NCI-H748 (cell line): ENCODE results near the gene ADAMTS2.

ENCODE experiments used
- DNase-seq: peaks from one replicate; lab custom pipeline; 2025; ENCODE audit not compliant: unreplicated experiment; lab: John Stamatoyannopoulos, UW

ADAMTS2 gene

GRCh38 chr5:179268966-179269693, 76.1 kb downstream of the ADAMTS2 start:
- DNase-seq = no peak

- no peak for DNase-seq
Observed at GRCh38 chr5:179268399-179268952, 76.8 kb downstream of the ADAMTS2 start.

- DNase-seq = no peak
Observed at GRCh38 chr5:179267671-179268083, 77.6 kb downstream of the ADAMTS2 start.

- DNase-seq = no peak
Observed at GRCh38 chr5:179267071-179267670, 78.1 kb downstream of the ADAMTS2 start.

GRCh38 chr5:179266291-179267070, 78.8 kb downstream of the ADAMTS2 start:
- DNase-seq = no peak

- no peak for DNase-seq
Observed at GRCh38 chr5:179265514-179266290, 79.6 kb downstream of the ADAMTS2 start.

DNA sequence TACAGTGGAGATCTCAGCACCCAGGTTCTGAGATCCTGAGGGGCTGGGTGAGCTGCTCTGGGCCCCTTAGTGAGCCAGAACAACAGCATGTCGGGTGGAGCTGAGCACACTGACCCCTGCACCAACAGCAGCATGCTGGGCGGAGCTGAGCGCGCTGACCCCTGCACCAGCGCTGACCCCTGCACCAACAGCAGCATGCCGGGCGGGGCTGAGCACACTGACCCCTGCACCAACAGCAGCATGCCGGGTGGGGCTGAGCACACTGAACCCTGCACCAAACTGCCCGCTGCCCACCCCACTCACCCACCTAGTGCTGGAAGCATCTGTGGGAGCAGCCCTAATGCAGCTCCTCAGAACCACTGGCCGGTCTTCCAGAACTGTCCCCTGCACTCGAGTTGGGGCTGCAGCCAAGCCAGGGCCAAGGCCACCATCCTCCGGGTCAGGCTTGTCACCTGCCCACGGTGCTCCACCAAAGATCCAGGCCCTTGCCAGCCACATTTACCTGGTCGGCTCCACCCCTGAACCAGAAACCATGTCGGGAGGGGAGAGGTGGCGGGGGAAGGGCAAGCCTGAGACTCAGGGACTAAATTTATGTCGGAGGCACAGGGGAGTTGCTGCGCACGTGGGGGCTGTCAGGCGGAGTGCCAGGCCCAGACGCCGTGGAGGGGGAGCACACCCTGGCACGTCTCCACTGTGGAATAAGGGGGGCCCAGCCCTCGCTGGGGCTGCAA, 80.3 kb downstream of the ADAMTS2 start:
- no peak for DNase-seq

- DNase-seq = no peak
Observed at GRCh38 chr5:179264053-179264782, 81.0 kb downstream of the ADAMTS2 start.

- no peak for DNase-seq
Observed at GRCh38 chr5:179263391-179264052, 81.7 kb downstream of the ADAMTS2 start.

GRCh38 chr5:179262126-179262920, 82.9 kb downstream of the ADAMTS2 start:
- no peak for DNase-seq

DNA sequence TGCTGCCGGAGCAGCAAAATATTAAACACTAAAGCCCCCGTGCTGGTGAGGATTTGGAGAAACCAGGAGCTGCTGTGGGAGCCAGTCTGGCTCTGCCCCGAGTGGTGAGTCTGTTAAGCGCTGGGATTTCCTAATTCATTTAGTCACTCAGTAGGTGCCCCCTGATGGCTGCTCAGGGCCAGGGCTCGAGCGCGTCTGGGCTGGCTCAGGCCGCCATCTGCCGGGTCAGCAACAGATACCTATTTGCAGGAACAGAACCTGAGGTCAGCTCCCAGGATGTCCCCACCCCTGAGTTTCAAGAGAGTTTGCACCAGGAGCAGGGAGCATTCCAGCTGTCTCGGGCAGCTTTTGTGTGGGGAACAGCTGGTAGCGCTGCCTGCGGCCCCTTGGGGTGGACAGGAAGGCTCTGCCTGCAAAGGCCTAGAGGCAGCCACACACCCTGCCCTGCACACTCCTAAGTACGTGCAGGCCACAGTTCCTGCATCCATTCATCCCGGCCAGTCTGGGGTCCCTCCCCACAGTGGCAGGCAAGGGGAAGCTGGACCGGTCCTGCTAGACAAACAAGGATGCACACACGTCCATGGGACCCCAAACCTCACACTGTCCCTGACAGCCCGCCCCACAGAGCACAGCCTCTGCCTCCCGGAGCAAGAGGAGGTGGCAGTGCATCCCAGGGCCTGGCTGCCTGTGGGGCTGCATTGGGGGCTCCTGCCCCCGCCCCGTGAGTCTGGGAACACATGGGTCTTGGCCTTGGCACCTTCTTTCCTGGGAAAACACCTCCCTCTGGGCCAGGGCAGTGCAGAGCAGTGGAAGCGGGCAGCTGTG, 83.7 kb downstream of the ADAMTS2 start:
- no peak for DNase-seq

- DNase-seq = no peak
Observed at GRCh38 chr5:179260324-179261070, 84.8 kb downstream of the ADAMTS2 start.

DNA sequence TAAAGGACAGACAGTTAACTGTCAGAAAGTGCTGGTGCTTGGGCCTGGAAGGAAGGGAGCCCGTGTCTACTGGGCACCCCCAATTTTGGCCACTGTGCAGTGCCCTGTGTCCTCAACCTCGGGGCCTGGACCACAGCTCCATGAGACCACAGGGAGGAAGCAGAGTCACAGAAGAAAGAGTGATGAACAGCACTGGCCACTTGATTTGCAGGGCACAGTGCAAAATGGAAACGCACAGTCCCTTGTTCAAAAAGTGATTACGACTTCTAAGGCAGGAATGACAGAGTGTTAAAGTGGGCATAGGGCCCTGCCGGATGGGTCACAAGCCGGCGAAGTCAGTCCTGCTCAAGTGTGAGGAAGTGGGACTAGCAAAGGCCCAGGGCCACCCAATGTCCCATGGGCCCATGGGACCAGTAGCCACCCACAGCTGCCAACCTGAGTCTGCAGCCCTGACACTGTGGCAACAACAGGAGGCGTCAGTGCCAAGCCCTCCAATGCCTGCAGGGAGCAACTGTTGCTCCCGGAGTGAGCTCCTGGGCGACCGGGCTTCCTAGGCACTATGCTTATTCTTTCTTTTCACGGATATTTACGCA, 85.4 kb downstream of the ADAMTS2 start:
- no peak for DNase-seq

GRCh38 chr5:179258922-179259730, 86.1 kb downstream of the ADAMTS2 start:
- DNase-seq = no peak
